ENCODE measurements around the gene GOLGA8S. TPM values are rescaled to one million over a fixed set of nuclear protein-coding genes. Genes with fewer than 3 reads are reported as not detected.
"Not testable (repeated sequence)": the region's sequence is repeated elsewhere in the genome, so short reads cannot be mapped to it uniquely, and the experiment has no call there.

Gene GOLGA8S
- total and polyA plus RNA-seq, 10 of the 15 experiments (the other 5 are each of a cell fraction or from before 2014, with no cell fraction given): 0.01 to 0.04 (median 0.03) TPM; not detected in 7

- H3K36me3 ChIP-seq (ENCODE audit: control insufficient read depth in 2 of 2, insufficient read depth in 2 of 2, low read length in 1 of 2); CTCF ChIA-PET; SMC1A ChIA-PET (ENCODE audit: uncharacterized antibody, unreplicated experiment); H2AFZ ChIP-seq (ENCODE audit: control insufficient read depth, low read depth, low read length); BruUV-seq (replicated peaks); FAIRE-seq; H4K20me1 ChIP-seq (ENCODE audit: control insufficient read depth, insufficient read depth); ATAC-seq; H3K9me3 ChIP-seq (replicated peaks; ENCODE audit: control insufficient read depth, insufficient read depth, low read length); H3K4me2 ChIP-seq (ENCODE audit: control insufficient read depth, insufficient read depth); H3K9ac ChIP-seq (ENCODE audit: control insufficient read depth, insufficient read depth, low read length); intact Hi-C loops (cut with micrococcal nuclease; ENCODE audit: unreplicated experiment); DNase-seq (ENCODE audit: low read depth, low spot score); RAD21 ChIA-PET (ENCODE audit: unreplicated experiment); POLR2A ChIA-PET; H3K4me3 ChIP-seq; H3K79me2 ChIP-seq (ENCODE audit: control insufficient read depth, insufficient read depth, low read length); H3K27me3 ChIP-seq (replicated peaks in 1 of 2; ENCODE audit: control insufficient read depth in 2 of 2, insufficient read depth in 2 of 2, low read length in 1 of 2); in situ Hi-C loops (cut with MboI); H3K27ac ChIP-seq (ENCODE audit: control insufficient read depth, insufficient read depth); H3K4me1 ChIP-seq (ENCODE audit: control insufficient read depth, insufficient read depth, low read length): not testable (repeated sequence)
- 39% methylated on average over 3 of the region's 3 CpGs for WGBS (ENCODE audit: insufficient coverage, insufficient replicate concordance, low lambda C conversion rate, missing lambda C conversion rate)
Measured at GRCh38 chr15:23371868-23372267, 17.3 kb downstream of the GOLGA8S start.

- no peak for DNase-seq (ENCODE audit: low read depth, low spot score)
- ChIA-PET RAD21 (ENCODE audit: unreplicated experiment) (no interaction called here), SMC1A (ENCODE audit: uncharacterized antibody, unreplicated experiment) (no interaction called here), CTCF (no interaction called here), POLR2A (no interaction called here)
- Histone ChIP-seq H3K4me3 (no peak overlapping the region), H3K9ac (ENCODE audit: control insufficient read depth, insufficient read depth, low read length) (no peak overlapping the region), H3K9me3 (replicated peaks; ENCODE audit: control insufficient read depth, insufficient read depth, low read length) (no peaks in the 10 kb centered on the region), H3K4me2 (ENCODE audit: control insufficient read depth, insufficient read depth) (no peak overlapping the region), H3K27ac (ENCODE audit: control insufficient read depth, insufficient read depth) (no peak overlapping the region), H3K79me2 (ENCODE audit: control insufficient read depth, insufficient read depth, low read length) (no peaks in the 10 kb centered on the region), H2AFZ (ENCODE audit: control insufficient read depth, low read depth, low read length) (no peak overlapping the region), H3K27me3 (replicated peaks in 1 of 2; ENCODE audit: control insufficient read depth in 2 of 2, insufficient read depth in 2 of 2, low read length in 1 of 2) (no peaks in the 10 kb centered on the region), H3K36me3 (ENCODE audit: control insufficient read depth in 2 of 2, insufficient read depth in 2 of 2, low read length in 1 of 2) (no peaks in the 10 kb centered on the region), H3K4me1 (ENCODE audit: control insufficient read depth, insufficient read depth, low read length) (no peaks in the 10 kb centered on the region), H4K20me1 (ENCODE audit: control insufficient read depth, insufficient read depth) (no peaks in the 10 kb centered on the region)
- in situ Hi-C loops (cut with MboI): no loop called here
- no TSS peak for BruUV-seq (replicated peaks)
- no peak for TF ChIP-seq TARDBP (IDR thresholded peaks at IDR 0.05; ENCODE audit: borderline replicate concordance)
- TF ChIP-seq CTCF (IDR thresholded peaks at IDR 0.05 in 2 of 3, conservative IDR thresholded peaks at IDR 0.05 in 1 of 3; ENCODE audit: control insufficient read depth in 2 of 3, extremely low read depth in 1 of 3, insufficient read depth in 1 of 3, low read depth in 3 of 3, low read length in 3 of 3): no peak
- TF ChIP-seq EED (IDR thresholded peaks at IDR 0.05; ENCODE audit: low read depth): no peak
- no peak for FAIRE-seq
- ATAC-seq: no peak
- WGBS (ENCODE audit: insufficient coverage, insufficient replicate concordance, low lambda C conversion rate, missing lambda C conversion rate): 68% methylated on average over 15 of the region's 15 CpGs
- intact Hi-C loops (cut with micrococcal nuclease; ENCODE audit: unreplicated experiment): no loop called here
Measured at GRCh38 chr15:23372284-23372683, 17.7 kb downstream of the GOLGA8S start.

- DNase-seq (ENCODE audit: low read depth, low spot score); H4K20me1 ChIP-seq (ENCODE audit: control insufficient read depth, insufficient read depth); H3K9me3 ChIP-seq (replicated peaks; ENCODE audit: control insufficient read depth, insufficient read depth, low read length); H3K9ac ChIP-seq (ENCODE audit: control insufficient read depth, insufficient read depth, low read length); H2AFZ ChIP-seq (ENCODE audit: control insufficient read depth, low read depth, low read length); H3K4me2 ChIP-seq (ENCODE audit: control insufficient read depth, insufficient read depth); SMC1A ChIA-PET (ENCODE audit: uncharacterized antibody, unreplicated experiment); CTCF ChIA-PET; in situ Hi-C loops (cut with MboI); RAD21 ChIA-PET (ENCODE audit: unreplicated experiment); H3K4me1 ChIP-seq (ENCODE audit: control insufficient read depth, insufficient read depth, low read length); H3K27me3 ChIP-seq (replicated peaks in 1 of 2; ENCODE audit: control insufficient read depth in 2 of 2, insufficient read depth in 2 of 2, low read length in 1 of 2); H3K4me3 ChIP-seq; intact Hi-C loops (cut with micrococcal nuclease; ENCODE audit: unreplicated experiment); H3K79me2 ChIP-seq (ENCODE audit: control insufficient read depth, insufficient read depth, low read length); H3K36me3 ChIP-seq (ENCODE audit: control insufficient read depth in 2 of 2, insufficient read depth in 2 of 2, low read length in 1 of 2); FAIRE-seq; H3K27ac ChIP-seq (ENCODE audit: control insufficient read depth, insufficient read depth); POLR2A ChIA-PET; ATAC-seq; BruUV-seq (replicated peaks): not testable (repeated sequence)
- WGBS (ENCODE audit: insufficient coverage, insufficient replicate concordance, low lambda C conversion rate, missing lambda C conversion rate): 72% methylated on average over 36 of the region's 40 CpGs
Measured at GRCh38 chr15:23372891-23373600, 18.5 kb downstream of the GOLGA8S start.
